HG03039 (cell line): ENCODE data around the gene LRRC10B.

ENCODE experiments used
- ATAC-seq: cut with Tn5 transposase; IDR thresholded peaks from one replicate; pipeline ENCODE4 v1.9.1; 2021; ENCODE audit warnings: mild to moderate bottlenecking, moderate library complexity; ENCODE audit not compliant: unreplicated experiment

LRRC10B gene

DNA sequence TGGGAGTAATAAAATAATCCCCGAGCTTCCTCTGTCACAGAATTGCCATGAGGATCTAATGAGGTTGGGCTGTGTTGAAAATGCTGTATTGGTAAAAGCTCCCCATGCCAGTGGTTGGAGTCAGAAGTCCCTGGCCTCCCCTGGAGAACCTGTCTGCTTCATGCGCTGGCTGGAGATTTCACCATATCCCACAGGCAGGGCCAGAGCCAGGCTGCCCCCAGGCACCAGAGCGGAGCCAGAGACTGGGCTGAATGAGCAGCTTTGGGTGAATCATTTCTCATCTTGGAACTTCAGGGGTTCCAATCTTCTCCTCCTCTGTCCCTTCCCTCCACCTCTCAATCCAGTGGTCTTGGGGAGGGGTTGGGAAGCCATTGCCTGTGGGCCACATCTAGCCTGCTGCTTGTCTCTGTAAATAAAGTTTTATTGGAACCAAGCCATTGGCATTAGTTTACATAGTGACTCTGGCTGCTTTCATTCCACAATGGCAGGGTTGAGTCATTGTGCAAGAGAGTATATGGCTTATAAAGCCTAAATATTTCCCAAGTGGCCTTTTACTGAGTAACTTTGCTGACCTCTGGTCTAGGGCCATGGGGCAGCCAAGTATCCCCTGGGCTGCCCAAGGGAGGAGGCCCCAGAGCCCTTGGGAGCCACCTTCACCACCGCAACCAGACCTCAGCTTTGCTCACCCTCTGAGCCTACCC, 35.2 kb downstream of the LRRC10B start:
- no peak for ATAC-seq

DNA sequence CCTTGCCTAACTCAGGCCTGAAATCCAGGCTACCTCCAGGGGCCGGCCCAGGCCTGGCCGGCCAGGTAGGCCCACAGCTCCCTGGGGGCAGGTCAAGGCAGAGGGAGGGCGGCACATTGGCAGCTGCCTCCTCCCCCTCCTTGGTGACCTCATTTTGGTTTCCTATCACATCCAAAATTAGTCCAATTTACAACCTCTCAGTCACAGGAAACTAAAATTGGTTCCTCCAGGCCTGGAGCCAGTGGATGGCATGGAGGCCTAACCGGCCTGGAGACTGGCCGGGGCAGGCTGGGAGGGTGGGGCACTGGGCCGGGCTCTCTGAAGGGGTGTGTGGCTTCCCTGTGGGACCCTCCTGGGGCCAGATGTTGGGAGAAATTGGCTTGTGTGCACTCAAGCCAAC, 35.9 kb downstream of the LRRC10B start:
- no peak for ATAC-seq

DNA sequence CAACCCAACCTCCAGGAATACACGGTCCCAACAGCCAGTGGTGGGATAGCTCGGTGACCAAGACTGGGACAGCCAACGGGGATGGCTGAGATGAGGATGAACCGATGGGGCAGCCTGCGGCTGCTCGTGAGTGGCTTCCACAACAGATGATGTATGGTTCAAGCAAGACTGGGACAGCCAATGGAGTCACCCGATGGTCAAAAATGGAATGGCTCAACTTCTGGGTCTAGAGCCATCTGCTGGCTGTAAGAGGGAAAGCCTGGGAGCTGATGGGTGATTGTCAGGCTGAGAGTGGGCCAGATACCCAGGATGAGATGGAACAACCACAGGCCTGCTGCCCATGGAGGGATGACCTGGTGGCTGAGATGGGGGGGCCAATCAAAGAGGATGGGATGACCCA, 36.8 kb downstream of the LRRC10B start:
- no peak for ATAC-seq

DNA sequence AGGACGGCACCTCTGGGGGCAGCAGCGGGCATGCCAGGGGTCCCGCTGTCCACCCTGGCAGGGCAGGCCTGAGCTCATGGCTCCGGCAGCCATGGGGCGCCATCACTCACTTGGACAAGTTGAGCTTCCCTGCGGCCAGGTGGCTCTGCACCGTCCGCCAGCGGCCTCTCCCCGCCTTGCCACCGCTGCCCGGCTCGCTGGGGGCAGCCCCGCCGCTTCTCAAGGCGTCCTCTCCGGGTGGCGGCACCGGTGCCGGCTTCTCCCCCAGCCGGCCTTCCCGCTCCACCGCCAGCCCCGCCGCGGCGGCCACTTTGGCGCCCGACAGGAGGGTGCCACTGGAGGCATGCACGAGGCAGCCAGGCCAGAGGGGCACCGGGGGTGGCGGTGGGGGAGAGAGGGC, 37.4 kb downstream of the LRRC10B start:
- no peak for ATAC-seq

DNA sequence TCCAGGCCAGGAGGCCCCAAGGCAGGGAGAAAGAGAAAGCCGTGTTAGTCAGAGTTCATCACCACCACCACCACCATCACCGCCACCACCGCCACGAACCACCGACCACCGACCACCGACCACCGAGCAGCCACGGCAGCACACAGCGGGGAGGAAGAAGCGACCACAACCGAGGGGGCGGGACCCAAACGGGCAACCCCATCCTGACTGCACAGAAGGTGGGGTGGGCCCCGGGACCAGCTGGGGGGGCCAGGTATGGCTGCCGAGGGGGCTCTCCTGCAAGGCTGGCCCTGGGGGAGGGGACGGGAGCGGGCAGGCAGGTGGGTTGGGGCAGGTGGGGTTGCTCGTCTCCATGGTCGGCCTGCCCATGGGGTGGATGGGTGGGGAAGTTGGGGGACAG, 38.1 kb downstream of the LRRC10B start:
- no peak for ATAC-seq

DNA sequence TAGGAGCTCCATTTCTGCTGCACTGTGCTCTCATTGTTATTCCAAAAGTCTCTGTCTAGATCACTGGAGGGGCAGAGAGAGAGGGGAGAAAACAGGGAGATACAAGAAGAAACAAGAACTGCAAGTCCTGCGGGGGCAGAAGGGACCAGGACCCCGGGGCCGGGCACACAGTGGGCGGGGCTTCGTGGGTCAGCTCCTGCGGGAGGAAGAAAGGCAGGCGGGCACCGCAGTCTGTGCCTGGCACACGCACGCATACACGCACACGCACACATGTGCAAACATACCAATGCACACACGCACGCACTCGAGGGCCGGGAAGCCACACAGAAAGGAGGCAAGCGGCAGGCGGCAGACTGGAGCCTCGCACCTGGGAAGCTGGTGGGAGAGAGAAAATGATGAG, 38.7 kb downstream of the LRRC10B start:
- no peak for ATAC-seq

DNA sequence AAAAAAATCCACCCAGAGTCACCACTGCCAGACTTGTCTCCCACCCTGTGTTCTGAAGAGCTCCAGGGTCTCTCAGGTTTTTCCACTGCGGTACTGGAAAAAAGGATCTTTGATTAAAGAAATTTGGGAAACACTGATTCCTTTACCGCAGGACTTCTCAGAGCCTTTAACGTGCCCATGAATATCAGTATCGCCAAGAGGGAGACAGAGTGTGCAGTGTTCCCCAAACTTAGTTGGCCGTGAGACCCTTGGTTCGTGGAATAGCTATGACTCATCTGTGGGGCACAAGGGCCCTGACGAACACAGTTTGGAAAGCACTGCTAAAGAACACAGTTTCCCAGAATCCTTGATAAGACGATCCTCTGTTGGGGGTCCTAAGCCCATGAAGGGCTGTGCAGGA, 40.6 kb downstream of the LRRC10B start:
- no peak for ATAC-seq

DNA sequence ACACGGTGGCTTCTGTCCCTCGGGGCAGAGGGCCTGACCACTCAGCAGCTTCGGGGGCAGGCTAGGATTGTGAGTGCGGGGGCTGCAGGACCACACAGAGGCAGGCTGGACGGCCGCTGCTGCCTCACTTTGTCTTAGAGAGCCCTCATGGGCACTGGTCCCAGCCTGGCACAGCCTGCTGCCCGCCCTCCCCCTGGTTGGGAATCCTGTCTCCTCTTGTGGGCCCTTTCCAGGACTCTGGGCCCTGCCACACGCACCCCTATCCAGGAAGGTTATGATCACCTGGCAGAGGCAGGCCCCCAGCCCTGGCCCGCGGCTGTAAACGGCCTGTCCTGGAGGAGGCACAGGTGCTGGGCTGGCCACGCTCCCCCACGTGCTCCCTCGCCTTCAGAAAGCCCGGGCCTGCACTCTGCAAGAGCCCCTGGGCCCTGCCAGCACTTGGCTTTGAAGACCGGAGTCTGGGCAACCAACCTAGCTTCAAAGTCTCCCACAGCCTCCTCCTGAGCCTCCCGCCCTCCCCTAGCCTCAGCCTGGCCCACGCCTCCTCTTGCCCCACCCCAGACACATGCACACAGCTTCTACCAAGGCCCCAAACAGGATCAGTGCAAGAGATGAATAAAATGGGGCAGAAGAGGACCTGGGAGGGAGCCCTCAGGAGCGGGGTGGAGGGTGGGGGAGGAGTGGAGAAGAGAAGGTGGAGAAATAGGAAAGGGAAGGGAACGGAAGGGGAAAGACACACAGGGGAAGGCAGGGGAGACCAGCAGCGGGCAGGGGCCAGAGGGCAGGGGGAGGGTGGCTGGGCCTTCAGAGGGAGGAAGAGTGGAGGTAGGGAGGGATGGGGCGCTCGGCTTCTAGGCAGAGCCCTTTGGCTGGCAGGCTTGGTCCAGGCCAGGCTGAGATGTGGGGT, 41.4 kb downstream of the LRRC10B start:
- no peak for ATAC-seq

DNA sequence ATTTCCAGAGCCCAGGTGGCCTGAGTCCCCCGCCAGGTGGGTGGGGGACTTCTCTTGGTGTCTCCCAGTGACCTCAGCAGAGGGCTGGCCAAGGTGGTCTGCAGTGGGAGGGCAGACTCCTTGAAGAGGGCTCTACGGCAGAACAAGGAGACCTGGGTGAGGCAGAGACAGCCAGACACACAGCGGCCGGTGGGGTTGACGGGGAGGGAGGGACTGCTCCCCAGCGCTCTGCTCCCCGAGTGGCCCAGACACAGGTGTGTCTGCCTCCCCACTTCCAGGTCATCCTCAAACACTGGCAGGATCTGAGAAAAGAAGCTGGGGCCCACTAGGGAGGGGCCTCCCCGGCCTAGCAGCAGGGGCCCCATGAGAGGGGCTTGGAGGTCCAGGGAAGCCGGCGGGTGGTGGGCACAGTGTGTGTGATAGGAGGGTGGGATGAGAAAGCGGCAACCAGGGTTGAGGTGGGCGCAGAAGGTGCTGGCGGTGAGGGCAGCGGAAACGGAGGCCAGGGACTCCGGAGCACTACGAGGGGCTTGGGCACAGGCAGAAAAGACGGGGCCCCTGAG, 42.2 kb downstream of the LRRC10B start:
- no peak for ATAC-seq

DNA sequence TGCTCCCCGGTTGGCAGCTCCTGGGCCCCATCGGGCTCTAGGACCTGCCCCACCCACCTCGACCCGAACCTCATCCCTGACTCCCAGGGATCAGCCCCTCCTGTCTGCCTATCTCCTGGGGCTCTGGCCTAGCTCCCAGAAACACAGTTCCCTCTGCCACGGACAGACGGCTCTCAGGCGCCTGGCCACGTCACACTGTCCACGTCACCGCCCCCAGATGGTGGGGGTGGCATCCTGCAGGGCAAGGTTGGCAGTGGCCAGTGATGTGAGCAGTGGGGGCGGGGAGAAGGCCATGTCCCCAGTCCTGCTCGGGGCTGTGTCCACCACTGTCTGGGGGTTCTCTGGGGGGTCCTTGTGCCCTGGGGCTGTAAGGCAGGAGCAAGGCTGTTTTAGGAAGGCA, 43.1 kb downstream of the LRRC10B start:
- no peak for ATAC-seq

DNA sequence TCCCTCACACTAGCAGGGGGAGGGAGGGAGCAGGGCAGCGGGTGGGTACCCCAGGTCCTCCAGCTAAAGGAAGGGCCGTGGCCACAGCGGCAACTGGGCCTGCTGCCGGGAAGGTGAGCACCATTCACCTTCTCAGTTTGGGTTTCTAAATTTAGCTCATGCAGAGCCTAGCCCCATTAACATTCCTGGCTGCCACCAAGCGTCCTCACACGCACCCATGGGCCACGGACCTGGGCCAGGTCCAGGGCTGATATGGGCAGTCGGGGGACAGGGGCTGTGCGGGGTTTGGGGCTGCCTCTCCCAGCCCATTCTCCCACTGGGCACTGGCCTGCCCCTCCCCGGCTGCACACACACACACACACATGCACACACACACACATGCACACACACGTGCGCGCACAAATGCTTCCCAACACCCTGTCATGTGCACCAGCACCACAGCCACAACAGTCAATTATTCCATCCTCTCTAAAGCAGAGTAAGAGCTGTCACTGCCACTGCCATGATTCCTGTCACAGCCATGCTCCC, 43.6 kb downstream of the LRRC10B start:
- no peak for ATAC-seq

DNA sequence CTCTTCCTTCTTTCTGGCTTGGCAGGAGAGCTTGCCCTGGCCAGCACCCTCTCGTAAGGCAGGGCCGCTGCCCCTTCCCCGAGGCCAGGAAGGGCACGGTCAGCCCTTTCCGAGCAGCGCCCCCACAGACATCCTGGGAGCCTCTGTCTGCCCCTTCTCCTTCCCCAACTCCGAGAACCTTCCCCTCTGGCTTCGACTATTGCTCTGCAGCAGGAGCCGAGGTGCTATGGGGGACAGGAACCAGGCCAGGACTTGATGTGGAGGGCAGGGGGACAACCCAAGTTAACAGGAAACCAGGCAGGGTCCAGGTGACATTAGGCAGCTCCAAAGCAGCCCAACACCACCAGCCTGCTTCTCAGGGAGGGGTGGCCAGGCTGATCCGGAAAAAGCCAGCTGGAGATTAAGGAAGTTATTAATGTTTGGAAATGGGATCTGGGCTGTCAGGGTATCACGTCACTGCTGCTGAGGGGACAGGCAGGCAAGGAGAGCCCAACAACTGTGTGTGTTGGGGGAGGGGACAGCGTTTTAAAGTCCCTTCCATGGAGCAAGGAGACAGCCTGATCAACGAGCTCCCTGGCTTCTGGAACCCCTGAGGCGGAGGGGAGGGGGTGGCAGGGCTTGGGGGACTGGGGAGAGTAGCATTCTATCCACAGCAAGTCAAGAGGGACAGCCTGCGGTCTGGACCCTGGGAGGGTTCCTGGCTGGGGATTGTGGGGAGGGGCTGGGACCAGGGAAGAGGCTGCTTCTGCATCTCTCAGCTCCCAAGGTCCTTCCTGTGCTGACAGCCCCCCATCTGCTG, 45.0 kb downstream of the LRRC10B start:
- ATAC-seq, result no peak

DNA sequence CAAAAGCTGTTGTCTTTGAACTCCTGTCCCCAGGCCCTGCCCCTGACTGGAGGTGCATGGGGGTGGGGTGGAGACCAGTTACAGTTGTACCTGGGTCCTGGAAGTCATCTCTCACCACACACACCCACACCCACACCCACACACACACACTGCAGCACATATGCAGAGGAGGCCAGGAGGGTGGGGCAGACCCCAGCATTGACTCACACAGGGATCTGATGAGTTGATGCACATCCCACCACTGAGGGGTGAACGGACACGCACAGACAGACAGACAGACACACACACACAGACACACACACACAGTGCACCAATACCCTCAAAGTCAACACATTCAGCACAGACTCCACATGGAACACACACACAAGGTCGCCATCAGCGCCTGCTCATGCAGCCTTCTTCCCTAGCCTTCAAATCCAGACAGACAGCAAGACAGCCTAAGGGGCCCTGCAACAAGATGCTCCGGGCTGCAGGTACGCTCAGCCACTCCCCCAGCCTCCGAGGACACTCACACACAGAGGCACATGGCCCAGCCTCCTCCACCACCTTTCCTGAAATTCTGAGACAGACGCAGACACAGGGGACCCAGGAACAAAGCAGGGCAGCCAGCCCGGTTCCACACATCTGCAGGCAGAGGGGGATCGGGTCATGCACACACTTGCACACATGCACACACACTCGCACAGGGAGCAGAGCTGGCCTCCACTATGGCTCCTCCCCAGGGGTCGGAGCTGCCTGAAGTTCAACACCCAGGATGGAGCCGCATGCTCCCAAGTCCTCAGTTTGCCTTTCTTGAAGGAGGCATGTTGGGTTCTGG, 45.8 kb downstream of the LRRC10B start:
- ATAC-seq, result no peak

DNA sequence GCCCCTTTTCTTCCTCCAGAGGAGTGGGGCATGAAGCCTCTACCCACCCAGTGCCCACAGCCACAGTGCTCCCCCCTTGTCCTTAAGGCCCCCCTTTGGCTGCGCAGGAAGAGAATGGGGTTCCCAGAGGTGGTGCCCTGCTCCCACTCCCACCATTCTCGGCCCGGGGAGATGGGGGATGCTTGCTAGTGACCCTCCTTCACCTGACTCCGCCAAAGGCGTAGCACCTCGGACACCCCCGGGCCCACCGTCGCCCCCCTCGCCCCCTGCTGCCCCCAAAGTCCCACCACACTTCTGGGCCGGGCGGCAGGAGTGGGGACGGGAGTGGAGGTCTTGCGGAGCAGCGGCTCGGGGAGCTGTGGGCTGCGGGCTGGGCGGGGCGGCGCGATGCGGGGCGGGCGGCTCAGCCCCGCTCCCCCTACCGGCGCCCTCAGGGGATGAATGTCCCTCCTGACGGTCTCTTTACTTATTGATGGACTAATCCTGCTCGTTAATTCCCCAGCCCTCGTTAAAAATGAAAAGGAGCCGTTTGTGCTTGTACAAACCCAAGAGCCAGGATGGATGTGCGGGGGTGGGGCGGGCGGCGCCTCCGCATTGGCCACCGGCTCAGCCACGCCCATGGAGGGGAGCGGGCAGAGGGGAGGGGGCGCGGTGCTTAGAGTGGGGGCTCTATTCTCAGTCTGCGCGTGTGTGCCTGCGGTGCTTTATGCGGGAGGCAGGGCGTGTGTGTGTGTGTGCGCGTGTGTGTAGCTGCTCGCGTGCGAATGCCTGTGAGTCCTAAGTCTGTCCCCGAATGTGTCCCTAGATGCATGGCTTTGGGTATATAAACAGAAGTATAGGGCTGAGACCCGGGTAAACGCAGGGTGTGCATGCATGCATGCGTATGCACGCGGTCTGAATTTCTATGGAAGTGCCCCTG, 46.8 kb downstream of the LRRC10B start:
- ATAC-seq, result no peak

DNA sequence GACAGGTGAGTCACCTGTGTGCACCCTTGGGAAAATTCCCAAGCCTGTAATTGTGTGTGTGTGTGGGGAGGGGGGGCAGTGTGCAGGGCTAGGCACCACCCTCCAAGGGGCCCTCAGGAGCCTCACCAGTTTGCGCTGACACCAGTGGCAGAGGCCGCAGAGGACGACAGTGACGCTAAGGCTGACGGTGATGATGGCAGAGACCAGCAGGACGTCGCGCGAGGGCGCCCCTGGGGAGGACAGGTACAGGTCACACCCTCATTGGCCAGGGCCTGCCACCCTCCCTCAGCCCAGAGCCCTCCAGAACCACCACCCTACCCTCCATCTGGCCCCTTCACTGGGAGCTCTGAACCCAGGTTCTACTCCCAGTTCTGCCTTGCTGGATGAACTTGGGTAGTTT, 47.4 kb downstream of the LRRC10B start:
- no peak for ATAC-seq

DNA sequence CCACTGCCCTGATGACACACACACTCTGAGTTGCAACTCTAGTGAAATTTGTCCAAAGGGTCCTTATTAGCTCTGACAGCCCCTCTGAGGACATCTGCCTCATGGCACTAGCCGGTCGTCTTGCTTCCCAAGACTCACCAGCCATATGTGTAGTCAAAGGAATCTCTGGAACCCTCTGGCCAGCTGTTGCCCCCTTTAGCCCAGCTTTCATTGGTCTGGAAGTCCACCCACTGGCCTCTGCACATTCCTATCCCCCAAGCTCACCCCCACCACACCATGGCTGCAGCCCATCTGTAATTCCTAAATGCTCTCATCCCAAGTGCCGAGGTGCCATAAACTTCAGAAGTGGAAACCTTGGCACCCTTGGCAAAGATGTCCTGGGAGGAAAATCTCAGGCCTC, 48.1 kb downstream of the LRRC10B start:
- ATAC-seq, result no peak
